Measurements from ENCODE around the gene PRICKLE1. TPM values are rescaled to one million over a fixed set of nuclear protein-coding genes. Genes with fewer than 3 reads are reported as not detected.

Gene PRICKLE1
- total RNA-seq, 1 donor, result 15.6 TPM

- TF ChIP-seq CTCF (IDR thresholded peaks at IDR 0.05; ENCODE audit: insufficient read depth, low read length), result no peak
- DNase-seq (ENCODE audit: low read depth), result no peak
- H3K4me3 ChIP-seq (ENCODE audit: low read depth, low read length), result no peak overlapping the region
Measured at GRCh38 chr12:42407306-42407705, 182.2 kb downstream of the PRICKLE1 start.

Small RNAs within 50 kb of the gene (small RNA-seq; reads per million reads assigned to genes)
- not detected for gene AC079600.1
- not detected for gene AC079600.2
- not detected for gene RF00019
